Activated naive CD8-positive, alpha-beta T cell treated with anti-CD3 and anti-CD28 coated beads, Interleukin-2, amount 10 ng/mL, durations not matched to agents 7 days and 5 days (primary cell): ENCODE measurements around the gene GALNT14. TPM values are rescaled to one million over a fixed set of nuclear protein-coding genes. Genes with fewer than 3 reads are reported as not detected.
A peak's percentile ranks its signal among the peaks of the same experiment; 100 is the strongest.

ENCODE experiments used
- ATAC-seq: fragments of 150-1000 bp; cut with Tn5 transposase; one replicate; pipeline ENCODE4 v1.10.0; 2021; ENCODE audit warnings: low read depth, moderate library complexity
- POLR2A ChIA-PET: fragments of 350-600 bp; sonication (Branson Sonifier 250); formaldehyde crosslinking; loops from one replicate; lab custom pipeline; 2021; ENCODE audit warnings: antibody characterized with exemption; lab: Charles Lee
- DNase-seq: peaks from one replicate; pipeline ENCODE4 v3.0.0; 2021
- H3K27ac Mint-ChIP-seq: one replicate; pipeline ENCODE4 v1.8.0; 2022; ENCODE audit warnings: mild to moderate bottlenecking, mixed read lengths
- H3K27me3 Mint-ChIP-seq: one replicate; pipeline ENCODE4 v1.8.0; 2022; ENCODE audit warnings: mild to moderate bottlenecking, moderate library complexity, mixed read lengths
- H3K36me3 Mint-ChIP-seq: one replicate; pipeline ENCODE4 v1.8.0; 2021; ENCODE audit warnings: mild to moderate bottlenecking, mixed read lengths
- H3K4me1 Mint-ChIP-seq: one replicate; pipeline ENCODE4 v1.8.0; 2021; ENCODE audit warnings: mixed read lengths
- H3K4me3 Mint-ChIP-seq: one replicate; pipeline ENCODE4 v1.8.0; 2022; ENCODE audit warnings: mild to moderate bottlenecking, moderate library complexity, mixed read lengths
- H3K9me3 Mint-ChIP-seq: one replicate; pipeline ENCODE4 v1.8.0; 2021; ENCODE audit warnings: mixed read lengths
- total RNA-seq, 2 experiments: library from RNA; stranded (reverse); gene quantifications; one replicate each; pipeline ENCODE4 v1.2.3, GENCODE V29; 2021

The GALNT14 gene
- total RNA-seq, 2 experiments from 2014 or later, result not detected

DNA sequence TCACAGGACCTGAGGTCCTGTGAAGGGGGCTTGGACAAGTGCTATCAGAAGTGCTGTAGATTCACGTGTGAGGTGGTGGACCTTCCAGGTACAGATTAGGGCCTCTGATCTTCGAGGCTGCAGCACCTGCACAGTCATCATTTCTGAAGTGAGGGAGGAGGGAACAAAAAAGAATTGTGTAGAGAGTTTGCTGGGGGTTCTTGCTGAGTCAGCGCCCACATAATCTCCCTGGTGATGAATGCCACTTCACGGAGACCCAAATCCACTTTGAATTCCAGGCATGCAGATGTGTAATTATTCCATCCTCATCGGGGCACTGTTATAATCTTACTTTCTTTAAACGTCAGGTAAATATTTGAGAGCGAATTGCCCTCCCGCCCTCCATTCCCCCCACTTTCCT is 202.4 kb downstream of the GALNT14 start:
- DNase-seq, result no peak
- no peak overlapping the region for H3K27ac Mint-ChIP-seq
- POLR2A ChIA-PET, result no interaction called here
- H3K4me3 Mint-ChIP-seq, result no peak overlapping the region
- no peak for ATAC-seq
- H3K36me3 Mint-ChIP-seq, result no peaks in the 10 kb centered on the region
- H3K4me1 Mint-ChIP-seq, result peaks cover 4% of the 10 kb centered on the region
- H3K27me3 Mint-ChIP-seq, result no peaks in the 10 kb centered on the region
- H3K9me3 Mint-ChIP-seq, result no peaks in the 10 kb centered on the region

GRCh38 chr2:30934066-30934465 is 204.2 kb downstream of the GALNT14 start:
- DNase-seq, result no peak
- Mint-ChIP-seq H3K4me1 (peaks cover 4% of the 10 kb centered on the region), H3K4me3 (no peak overlapping the region), H3K9me3 (no peaks in the 10 kb centered on the region), H3K27me3 (no peaks in the 10 kb centered on the region), H3K36me3 (no peaks in the 10 kb centered on the region), H3K27ac (no peak overlapping the region)
- POLR2A ChIA-PET, result no interaction called here
- no peak for ATAC-seq

GRCh38 chr2:30933496-30933895 is 204.7 kb downstream of the GALNT14 start:
- DNase-seq, result no peak
- POLR2A ChIA-PET, result no interaction called here
- Mint-ChIP-seq H3K9me3 (no peaks in the 10 kb centered on the region), H3K4me3 (no peak overlapping the region), H3K36me3 (no peaks in the 10 kb centered on the region), H3K4me1 (peaks cover 4% of the 10 kb centered on the region), H3K27me3 (no peaks in the 10 kb centered on the region), H3K27ac (no peak overlapping the region)
- ATAC-seq, result no peak

DNA sequence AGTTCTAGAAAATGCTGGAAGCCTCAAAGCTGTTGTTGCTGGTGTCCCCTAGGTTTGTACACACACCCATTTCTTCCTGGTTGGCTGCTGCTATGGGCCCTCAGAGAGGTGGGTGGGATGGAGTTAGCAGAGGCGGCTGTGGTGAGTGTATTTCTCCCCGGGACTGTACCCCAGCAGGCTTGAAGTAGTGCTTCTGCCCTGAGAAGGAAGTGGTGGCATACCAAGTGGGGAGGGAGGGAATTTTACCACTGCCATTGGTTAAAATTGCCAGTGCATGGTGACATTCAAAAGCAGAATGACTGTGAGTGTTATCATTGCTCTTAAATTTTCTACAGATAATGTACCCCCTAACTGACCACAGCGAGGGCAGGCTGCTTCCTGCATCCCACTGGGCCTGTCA is 205.4 kb downstream of the GALNT14 start:
- Mint-ChIP-seq H3K36me3 (no peaks in the 10 kb centered on the region), H3K4me1 (peaks cover 4% of the 10 kb centered on the region), H3K27me3 (no peaks in the 10 kb centered on the region), H3K4me3 (no peak overlapping the region), H3K9me3 (no peaks in the 10 kb centered on the region), H3K27ac (no peak overlapping the region)
- peak; percentile 79 for ATAC-seq
- POLR2A ChIA-PET, result no interaction called here
- no peak for DNase-seq

DNA sequence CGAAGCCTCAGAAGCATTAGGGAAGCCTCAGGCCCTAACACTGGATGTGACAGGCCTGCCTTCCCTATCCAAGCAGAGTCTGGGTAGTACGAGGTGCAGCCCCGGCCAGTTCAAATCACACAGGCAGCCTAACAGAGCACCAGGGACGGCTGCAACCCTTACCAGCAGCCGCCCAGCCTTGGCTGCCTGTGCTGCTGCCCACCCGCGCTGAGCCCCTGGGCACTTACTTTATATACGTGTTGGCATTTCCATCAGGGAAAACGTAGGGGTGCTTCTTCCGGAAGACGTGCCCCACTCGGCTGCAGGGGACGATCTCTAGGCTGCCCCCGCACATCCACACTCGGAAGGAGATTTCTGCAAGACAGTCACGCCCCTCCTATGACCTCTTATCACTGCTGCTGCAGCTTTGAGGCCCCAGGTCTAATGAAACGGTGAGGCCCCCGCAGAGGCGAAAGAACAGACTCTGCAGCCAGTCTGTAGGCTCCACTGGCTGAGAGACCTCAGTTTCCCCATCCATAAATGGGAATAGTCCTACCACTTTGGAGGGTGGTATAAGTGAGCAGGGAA is 206.3 kb downstream of the GALNT14 start:
- Mint-ChIP-seq H3K4me1 (peaks cover 4% of the 10 kb centered on the region), H3K36me3 (no peaks in the 10 kb centered on the region), H3K9me3 (no peaks in the 10 kb centered on the region), H3K27ac (no peak overlapping the region), H3K4me3 (no peak overlapping the region), H3K27me3 (no peaks in the 10 kb centered on the region)
- DNase-seq (no peak), ATAC-seq (no peak)
- POLR2A ChIA-PET, result no interaction called here

DNA sequence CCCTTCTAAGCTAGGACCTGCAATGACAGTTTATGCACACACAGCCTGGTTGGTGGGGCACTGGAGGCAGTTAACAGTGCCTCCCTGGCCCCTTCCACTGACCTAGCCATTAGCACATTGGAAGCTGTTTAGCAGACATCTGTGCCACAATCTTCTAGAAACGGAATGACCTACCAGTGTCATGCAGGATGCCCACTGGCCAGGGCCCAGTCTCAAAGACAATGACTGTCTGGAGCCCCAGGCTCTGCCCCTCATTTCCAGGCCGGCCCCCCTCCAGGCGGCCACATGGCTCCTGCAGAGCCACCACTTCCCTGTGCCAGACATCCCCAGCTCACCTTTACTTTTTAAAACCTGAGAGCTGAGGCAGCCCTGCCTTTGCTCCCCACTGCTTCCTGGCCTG is 207.5 kb downstream of the GALNT14 start:
- Mint-ChIP-seq H3K4me3 (no peak overlapping the region), H3K9me3 (no peaks in the 10 kb centered on the region), H3K36me3 (no peaks in the 10 kb centered on the region), H3K27ac (no peak overlapping the region), H3K4me1 (peaks cover 4% of the 10 kb centered on the region), H3K27me3 (no peaks in the 10 kb centered on the region)
- POLR2A ChIA-PET, result no interaction called here
- no peak for DNase-seq
- no peak for ATAC-seq

- no peak overlapping the region for H3K4me3 Mint-ChIP-seq
- no peak overlapping the region for H3K27ac Mint-ChIP-seq
- POLR2A ChIA-PET, result no interaction called here
- H3K4me1 Mint-ChIP-seq, result peaks cover 2% of the 10 kb centered on the region
- no peak for ATAC-seq
- H3K27me3 Mint-ChIP-seq, result no peaks in the 10 kb centered on the region
- no peaks in the 10 kb centered on the region for H3K36me3 Mint-ChIP-seq
- no peak for DNase-seq
- H3K9me3 Mint-ChIP-seq, result no peaks in the 10 kb centered on the region
These were observed 210.7 kb downstream of the GALNT14 start for GRCh38 chr2:30927465-30928075.

- Mint-ChIP-seq H3K9me3 (no peaks in the 10 kb centered on the region), H3K27me3 (no peaks in the 10 kb centered on the region), H3K4me1 (no peaks in the 10 kb centered on the region), H3K27ac (no peak overlapping the region), H3K4me3 (no peak overlapping the region), H3K36me3 (no peaks in the 10 kb centered on the region)
- POLR2A ChIA-PET, result no interaction called here
- DNase-seq (no peak), ATAC-seq (no peak)
These were observed 211.6 kb downstream of the GALNT14 start for GRCh38 chr2:30926606-30927005.

DNA sequence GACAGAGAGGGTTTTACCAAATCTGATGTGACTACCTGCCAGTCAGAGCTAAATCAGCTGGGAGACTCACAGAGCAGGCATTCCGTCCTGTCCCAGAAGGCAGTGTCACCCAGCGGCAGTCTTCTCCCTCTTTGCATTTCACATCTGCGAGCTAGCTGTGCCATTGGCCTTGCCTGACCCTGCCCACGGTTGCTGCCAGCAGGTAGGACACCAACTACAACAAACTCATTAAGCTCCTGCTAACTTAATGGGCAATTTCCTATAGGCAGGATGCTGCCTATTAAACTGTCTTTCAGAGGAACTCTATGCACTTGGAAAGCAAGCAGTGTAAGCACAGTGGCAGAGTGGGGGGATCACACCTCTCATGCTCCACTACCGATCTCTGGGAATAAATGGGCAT is 214.6 kb downstream of the GALNT14 start:
- peaks cover 3% of the 10 kb centered on the region for H3K4me1 Mint-ChIP-seq
- H3K27ac Mint-ChIP-seq, result no peak overlapping the region
- no peak overlapping the region for H3K4me3 Mint-ChIP-seq
- POLR2A ChIA-PET, result no interaction called here
- H3K36me3 Mint-ChIP-seq, result no peaks in the 10 kb centered on the region
- DNase-seq (no peak), ATAC-seq (no peak)
- no peaks in the 10 kb centered on the region for H3K9me3 Mint-ChIP-seq
- no peaks in the 10 kb centered on the region for H3K27me3 Mint-ChIP-seq

DNA sequence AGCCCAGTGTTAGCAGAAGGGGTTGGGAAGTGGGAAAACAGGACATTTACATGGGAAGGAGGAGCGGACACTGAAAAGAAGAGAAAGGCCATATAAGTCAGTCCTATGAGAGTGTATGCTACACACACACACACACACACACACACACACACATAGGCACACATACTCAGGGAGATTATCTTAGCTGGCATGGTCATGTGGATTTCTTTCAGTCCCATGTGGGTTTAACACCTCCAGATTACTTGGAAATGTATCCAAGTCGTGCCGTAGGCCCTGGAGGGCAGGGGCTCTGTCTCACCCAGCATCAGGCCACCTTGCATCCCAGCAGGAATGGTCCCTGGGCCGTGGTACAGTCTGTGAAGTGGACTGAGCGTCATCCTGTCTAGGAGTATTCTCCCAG is 217.7 kb downstream of the GALNT14 start:
- no peak overlapping the region for H3K27ac Mint-ChIP-seq
- peaks cover 3% of the 10 kb centered on the region for H3K4me1 Mint-ChIP-seq
- no peaks in the 10 kb centered on the region for H3K36me3 Mint-ChIP-seq
- no peaks in the 10 kb centered on the region for H3K27me3 Mint-ChIP-seq
- no peak overlapping the region for H3K4me3 Mint-ChIP-seq
- DNase-seq, result no peak
- POLR2A ChIA-PET, result no interaction called here
- no peak for ATAC-seq
- no peaks in the 10 kb centered on the region for H3K9me3 Mint-ChIP-seq

GRCh38 chr2:30915486-30915885 is 222.8 kb downstream of the GALNT14 start:
- Mint-ChIP-seq H3K9me3 (no peaks in the 10 kb centered on the region), H3K36me3 (no peaks in the 10 kb centered on the region), H3K4me3 (no peak overlapping the region), H3K27ac (no peak overlapping the region), H3K4me1 (no peaks in the 10 kb centered on the region), H3K27me3 (no peaks in the 10 kb centered on the region)
- POLR2A ChIA-PET, result no interaction called here
- DNase-seq (no peak), ATAC-seq (no peak)

- H3K27me3 Mint-ChIP-seq, result no peaks in the 10 kb centered on the region
- no peak for ATAC-seq
- POLR2A ChIA-PET, result no interaction called here
- no peaks in the 10 kb centered on the region for H3K9me3 Mint-ChIP-seq
- no peaks in the 10 kb centered on the region for H3K36me3 Mint-ChIP-seq
- no peak for DNase-seq
- no peak overlapping the region for H3K27ac Mint-ChIP-seq
- no peaks in the 10 kb centered on the region for H3K4me1 Mint-ChIP-seq
- H3K4me3 Mint-ChIP-seq, result no peak overlapping the region
These were observed 223.8 kb downstream of the GALNT14 start for GRCh38 chr2:30914456-30914855.

- Mint-ChIP-seq H3K36me3 (no peaks in the 10 kb centered on the region), H3K27me3 (no peaks in the 10 kb centered on the region), H3K4me3 (no peak overlapping the region), H3K27ac (no peak overlapping the region), H3K9me3 (no peaks in the 10 kb centered on the region), H3K4me1 (no peaks in the 10 kb centered on the region)
- no peak for DNase-seq
- ATAC-seq, result no peak
- POLR2A ChIA-PET, result no interaction called here
These were observed 226.2 kb downstream of the GALNT14 start for GRCh38 chr2:30912056-30912455.

- POLR2A ChIA-PET, result no interaction called here
- DNase-seq (no peak), ATAC-seq (no peak)
- no peak overlapping the region for H3K27ac Mint-ChIP-seq
- H3K36me3 Mint-ChIP-seq, result no peaks in the 10 kb centered on the region
- H3K4me1 Mint-ChIP-seq, result no peaks in the 10 kb centered on the region
- H3K27me3 Mint-ChIP-seq, result no peaks in the 10 kb centered on the region
- no peak overlapping the region for H3K4me3 Mint-ChIP-seq
- no peaks in the 10 kb centered on the region for H3K9me3 Mint-ChIP-seq
These were observed 226.9 kb downstream of the GALNT14 start for GRCh38 chr2:30911327-30911726.
